ENCODE measurements around the gene ANKRD28.
"Not testable (repeated sequence)": the region's sequence is repeated elsewhere in the genome, so short reads cannot be mapped to it uniquely, and the experiment has no call there.

Gene ANKRD28

DNA sequence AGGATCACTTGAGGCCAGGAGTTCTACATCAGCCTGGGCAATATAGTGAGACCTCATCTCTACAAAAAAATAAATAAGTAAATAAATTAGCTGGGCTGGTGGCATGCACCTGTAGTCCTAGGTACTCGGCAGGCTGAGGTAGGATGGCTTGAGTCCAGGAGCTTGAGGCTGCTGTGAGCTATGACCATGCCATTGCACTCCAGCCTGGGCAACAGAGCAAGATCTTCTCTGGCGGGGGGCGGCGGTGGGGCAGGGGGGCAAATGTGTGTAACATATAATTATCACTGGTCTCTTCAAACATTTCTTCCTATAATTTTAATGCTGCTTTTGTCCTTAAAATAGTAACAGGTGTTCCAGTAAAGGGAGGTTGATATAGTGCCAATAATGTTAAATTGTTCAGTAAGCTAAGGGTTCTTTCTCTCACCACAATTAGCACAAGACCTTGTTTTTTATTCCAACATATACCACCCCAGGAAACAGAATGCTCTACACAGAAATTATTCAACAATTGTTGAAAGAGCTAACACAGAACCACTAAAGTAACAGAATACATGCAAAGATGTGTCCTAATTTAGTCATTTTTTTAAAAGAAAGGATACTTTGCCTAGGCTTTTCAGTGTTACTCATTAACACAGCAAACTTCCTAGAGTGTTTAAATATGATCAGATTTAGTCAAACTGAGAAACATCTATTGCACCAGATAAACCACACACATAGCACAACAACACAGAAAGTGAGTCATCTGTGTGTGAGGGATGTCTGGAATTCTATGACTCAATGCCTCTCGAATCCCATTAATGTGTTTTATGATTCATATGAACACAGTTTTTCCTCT, 29.1 kb downstream of the ANKRD28 start:
- no peak for DNase-seq

DNA sequence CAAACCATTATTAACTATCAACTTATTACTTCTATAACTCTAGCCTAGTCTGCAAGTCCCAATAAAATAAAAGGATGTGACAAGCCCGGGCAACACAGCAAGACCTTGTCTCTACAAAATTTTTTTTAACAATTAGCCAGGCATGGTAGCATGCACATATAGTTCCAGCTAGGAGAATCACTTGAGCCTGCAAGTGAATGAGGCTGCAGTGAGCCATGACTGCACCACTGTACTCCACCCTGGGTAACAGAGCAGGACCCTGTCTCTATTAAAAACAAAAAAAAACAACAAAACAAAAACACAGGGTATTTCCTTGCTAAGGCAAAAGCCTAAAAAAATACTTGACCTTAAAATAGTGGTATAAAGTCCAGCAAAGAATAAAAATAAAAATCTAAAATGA, 31.4 kb downstream of the ANKRD28 start:
- no peak for DNase-seq

DNA sequence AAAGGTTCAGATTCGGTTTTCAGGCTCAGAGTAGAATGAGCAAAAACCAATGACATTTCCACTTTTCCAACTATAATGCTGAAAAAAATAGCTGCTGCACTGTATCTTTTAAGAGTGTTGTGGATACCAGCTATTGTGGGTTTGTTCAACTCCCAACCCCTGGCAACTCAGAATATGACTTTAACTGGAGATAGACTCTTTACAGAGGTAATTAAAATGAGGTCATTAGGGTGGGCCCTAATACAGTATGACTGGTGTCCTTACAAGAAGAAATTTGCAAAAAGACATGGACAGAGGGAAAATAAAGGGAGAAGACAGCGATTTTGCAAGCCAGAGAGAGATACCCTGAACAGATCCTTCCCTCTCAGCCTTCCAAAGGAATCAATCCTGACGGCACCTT, 39.5 kb downstream of the ANKRD28 start:
- DNase-seq: no peak

DNA sequence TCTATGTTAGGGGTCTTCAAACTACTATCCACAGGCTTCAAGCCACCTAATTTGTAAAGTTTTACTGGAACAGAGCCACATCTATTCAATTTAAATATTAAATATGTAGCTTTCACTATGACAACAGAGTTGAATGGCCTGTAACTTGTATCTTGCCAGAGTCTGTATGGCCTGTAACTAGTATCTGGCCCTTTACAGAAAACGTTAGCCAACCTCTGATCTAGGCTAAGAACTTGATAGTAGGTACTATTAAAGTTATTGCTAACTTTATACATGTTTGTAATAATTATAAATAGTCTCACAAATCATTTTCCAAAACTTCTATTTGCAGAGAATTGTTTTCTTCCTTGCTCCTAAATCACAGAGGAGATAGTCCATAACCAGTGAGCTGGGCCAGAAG, 40.0 kb downstream of the ANKRD28 start:
- DNase-seq: no peak

DNA sequence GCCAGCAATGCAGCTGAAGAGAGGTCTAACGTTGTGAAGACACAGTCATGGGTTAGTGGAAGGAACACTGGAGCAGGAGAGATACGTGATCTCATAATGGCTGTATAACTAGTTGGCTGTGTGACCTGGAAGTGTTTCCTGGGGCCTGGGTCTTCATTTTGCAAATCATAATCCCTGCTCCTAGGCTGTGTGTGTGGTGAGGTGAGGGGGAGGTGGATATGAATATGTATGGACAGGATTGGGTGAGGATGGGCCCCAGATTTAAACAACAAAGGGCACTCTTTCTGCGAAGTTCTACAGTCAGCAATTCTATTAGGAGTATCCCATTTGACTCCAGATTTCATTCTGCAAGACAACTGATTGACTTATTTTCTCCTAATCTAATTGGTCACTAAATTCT, 41.3 kb downstream of the ANKRD28 start:
- no peak for DNase-seq

DNA sequence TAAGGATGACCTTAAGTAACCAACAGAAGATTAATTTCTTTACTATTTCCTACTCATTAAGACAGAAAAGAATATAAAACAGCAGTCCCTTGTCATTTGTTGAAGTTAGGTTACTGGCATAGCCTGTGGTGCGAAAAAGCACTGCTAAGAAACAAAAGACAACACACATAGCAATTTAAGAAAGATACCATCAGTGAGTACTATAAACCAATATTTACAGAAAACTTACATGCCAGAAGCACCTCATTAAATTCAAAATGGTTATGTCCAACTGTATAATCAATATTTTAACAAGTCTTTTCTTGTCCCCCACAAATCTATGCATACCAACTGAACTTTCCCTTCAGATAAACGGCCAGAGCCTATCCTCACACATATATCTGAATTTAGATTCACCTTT, 42.0 kb downstream of the ANKRD28 start:
- DNase-seq: no peak

DNA sequence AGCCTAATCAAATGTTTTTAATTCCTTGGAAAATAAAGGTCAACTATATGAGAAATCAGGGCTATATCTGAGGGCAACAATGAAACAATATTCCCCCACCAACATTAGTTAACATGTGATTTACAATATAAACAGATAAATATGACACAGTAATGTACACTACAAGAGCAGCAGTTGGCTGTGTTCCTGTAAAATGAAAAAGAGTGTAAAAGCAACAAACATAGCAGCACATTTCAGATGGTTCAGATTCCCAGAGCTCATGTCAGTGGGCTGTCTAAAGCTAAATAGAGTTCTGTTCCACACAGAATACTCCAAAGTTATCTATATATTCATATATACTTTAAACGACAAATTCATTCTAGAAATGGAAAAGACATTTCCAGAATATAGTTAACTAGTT, 42.6 kb downstream of the ANKRD28 start:
- DNase-seq: no peak

DNA sequence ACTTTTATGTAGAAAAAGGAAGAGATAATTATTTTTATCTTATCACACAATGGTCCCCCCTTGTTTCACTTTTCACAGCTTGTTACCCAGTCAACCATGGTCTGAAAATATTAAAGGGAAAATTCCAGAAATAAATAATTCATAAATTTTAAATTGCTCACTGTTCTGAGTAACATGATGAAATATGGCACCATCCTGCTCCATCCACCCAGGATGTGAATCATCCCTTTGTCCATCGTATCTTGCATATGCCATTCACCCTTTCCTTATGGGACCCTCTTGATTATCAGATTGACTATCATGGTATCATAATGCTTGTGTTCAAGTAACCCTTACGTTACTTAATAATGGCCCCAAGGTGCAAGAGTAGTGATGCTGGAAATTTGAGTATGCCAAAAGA, 43.7 kb downstream of the ANKRD28 start:
- DNase-seq: no peak

DNA sequence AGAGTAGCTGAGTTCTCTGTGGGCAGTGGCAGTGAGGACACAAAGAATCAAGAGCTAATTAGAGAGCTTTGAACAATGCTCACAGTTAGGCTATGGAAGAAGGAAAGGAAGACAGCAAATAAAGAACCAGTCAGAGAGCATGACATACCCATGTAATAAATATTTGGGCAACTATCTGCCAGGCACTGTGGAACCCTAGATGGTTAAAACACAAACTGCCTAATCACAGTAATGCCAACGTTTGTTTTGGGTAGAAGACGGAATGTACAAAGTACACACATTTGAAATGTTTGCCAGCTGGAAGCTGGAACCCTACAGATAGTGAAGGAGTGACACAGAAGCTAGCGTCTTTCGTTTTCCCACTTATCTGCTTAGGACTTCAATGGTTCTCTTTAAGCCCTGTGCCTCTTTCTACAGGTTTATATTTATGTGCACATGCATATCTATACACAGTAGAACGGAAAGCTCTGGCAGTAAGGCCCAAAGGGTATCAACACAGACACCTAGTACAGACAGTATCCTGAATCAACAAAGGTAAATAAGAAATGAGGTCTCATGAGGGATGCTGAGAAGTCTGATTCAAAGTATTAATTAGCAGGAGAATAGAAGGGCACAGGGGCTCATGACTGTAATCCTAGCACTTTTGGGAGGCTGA, 44.6 kb downstream of the ANKRD28 start:
- DNase-seq: no peak

DNA sequence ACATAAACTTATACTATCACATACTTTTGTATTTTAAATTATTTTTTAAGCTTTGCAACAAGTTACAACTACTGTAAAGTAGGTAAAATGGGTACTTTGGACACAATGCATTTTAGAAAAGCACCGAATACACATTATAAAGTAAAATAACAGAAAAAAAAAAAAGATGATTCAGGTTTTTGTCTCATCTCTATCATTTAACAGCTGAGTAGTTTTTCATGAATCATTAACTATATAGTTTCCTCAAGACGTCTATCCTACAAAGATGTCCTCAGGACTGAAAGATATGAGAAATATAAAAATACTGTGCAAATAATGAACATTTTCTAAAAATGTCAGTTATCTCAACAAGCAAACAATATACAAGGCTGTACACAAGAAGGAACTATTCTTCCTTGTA, 46.9 kb downstream of the ANKRD28 start:
- no peak for DNase-seq

DNA sequence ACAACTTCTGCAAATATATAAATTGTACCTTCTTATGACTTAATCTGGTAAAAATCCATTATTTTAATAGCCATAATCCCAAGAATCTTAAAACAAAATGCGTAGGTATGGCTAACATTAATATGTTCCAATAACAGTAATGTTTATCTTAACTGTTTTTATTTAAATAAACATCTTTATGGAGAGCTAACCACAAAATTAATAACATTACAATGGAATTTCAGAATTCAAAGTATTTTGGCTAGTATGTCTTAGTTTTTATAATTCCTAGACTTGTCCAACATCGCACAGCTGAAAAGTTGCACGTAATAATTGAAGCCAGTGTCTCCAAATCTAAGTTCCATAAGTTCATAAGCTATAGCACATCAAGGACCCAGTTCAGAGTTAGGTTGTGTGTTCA, 47.6 kb downstream of the ANKRD28 start:
- no peak for DNase-seq

DNA sequence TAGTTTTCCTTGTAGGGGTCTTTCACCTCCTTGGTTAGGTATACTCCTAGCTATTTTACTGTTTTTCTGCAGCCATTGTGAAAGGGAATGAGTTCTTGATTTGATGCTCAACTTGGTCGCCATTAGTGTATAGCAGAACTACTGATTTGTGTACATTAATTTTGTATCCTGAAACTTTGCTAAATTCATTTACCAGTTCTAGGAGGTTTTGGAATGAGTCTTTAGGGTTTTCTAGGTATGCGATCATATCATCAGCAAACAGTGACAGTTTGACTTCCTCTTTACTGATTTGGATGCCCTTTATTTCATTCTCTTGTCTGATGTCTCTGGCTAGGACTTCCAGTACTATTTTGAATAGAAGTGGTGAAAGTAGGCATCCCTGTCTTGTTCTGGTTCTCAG, 51.9 kb downstream of the ANKRD28 start:
- not testable (repeated sequence) for DNase-seq

DNA sequence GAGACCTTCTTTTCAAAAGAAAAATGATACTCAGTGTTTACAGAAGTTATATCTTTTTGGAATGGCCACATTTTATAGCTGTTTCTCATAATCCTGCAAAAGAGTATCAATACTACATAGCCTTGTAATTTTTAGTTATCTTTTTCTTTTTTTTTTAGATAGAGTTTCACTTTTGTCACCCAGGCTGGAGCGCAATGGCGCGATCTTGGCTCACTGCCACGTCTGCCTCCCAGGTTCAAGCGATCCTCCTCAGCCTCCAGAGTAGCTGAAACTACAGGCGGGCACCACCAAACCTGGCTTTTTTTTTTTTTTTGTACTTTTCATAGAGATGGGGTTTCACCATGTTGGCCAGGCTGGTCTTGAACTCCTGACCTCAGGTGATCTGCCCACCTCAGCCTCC, 53.6 kb downstream of the ANKRD28 start:
- no peak for DNase-seq

DNA sequence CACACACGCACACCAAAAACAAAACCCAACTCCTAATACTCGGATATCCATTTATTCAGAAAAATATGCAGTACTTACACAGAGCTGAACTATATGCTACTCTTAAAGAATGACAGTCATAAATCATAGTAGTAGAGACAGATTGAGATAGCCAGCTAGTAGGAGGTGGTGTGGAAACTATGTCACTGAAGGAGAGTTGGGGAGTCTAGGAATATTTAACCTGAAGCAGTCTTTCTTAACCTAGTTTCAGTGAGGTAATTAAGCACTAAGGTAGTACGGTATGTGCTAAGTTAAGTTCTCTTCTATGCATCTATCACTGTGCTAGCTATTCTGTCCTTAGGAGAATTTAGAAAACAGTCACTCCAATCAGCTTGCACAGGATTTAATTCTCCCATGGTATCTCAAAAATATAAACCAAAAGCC, 54.2 kb downstream of the ANKRD28 start:
- no peak for DNase-seq

DNA sequence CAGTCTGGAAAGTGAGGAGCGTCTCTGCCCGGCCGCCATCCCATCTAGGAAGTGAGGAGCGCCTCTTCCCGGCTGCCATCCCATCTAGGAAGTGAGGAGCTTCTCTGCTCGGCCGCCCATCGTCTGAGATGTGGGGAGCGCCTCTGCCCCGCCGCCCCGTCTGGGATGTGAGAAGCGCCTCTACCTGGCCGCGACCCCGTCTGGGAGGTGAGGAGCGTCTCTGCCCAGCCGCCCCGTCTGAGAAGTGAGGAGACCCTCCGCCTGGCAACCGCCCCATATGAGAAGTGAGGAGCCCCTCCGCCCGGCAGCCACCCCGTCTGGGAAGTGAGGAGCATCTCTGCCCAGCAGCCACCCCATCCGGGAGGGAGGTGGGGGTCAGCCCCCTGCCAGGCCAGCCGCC, 55.5 kb downstream of the ANKRD28 start:
- not testable (repeated sequence) for DNase-seq

DNA sequence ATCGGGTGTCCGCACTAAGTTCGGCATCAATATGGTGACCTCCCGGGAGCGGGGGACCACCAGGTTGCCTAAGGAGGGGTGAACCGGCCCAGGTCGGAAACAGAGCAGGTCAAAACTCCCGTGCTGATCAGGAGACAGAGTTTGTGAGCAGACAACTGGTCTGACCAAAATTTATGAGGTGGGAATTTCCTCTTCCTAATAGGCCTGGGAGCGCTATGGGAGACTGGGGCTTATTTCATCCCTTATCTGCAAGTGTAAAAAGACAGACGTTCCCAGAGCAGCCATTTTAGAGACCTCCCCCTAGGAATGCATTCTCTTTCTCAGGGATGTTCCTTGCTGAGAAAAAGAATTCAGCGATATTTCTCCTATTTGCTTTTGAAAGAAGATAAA, 59.2 kb downstream of the ANKRD28 start:
- DNase-seq: not testable (repeated sequence)

DNA sequence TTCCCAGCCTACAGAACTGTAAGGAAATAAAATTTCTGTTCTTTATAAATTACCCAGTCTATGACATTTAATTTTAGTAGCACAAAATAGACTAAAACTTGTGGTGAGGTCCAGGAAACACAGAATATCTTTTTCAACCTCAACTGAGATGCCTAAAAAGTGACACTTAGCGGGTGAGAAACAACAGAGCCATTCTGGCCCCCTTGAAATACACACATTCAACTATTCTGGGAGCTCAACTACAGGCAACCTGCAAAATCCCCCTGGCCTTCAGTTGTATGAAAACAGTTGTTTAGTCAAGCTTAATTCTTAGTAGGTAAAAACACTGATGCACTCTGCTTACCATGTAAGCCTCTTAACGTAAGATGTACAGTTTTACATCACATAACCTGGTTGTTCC, 66.8 kb downstream of the ANKRD28 start:
- DNase-seq: no peak

DNA sequence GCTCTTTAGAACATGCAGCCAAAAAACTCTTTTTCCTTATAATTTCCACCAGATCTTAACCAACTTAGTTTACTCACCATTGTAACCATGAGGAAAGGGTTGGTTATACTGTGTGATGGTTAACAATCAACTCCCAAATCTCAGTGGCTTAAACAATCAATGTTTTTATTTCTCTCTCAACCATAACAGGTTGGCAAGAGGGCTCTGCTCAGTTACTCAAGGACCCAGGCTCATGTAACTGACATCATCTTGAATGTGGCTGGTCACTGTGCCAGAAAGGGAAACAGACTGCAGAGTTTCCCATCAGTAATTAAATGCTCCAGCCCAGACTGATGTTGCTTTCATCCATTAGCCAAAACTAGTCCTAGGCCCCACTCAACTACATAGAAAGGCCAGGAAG, 69.0 kb downstream of the ANKRD28 start:
- DNase-seq: no peak

DNA sequence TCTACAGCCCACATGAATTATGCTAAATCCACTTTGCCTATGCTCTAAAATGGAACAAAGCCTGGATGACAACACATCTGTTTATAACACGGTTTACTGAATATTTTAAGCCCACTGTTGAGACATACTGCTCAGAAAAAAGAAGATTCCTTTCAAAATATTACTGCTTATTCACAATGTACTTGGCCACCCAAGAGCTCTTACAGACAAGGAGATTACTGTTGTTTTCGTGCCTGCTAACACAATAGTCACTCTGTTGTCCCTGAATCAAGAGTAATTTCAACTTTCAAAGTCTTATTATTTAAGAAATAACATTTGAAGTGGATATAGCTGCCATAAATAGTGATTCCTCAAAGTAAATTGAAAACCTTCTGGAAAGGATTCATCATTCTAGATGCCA, 70.9 kb downstream of the ANKRD28 start:
- DNase-seq: no peak

DNA sequence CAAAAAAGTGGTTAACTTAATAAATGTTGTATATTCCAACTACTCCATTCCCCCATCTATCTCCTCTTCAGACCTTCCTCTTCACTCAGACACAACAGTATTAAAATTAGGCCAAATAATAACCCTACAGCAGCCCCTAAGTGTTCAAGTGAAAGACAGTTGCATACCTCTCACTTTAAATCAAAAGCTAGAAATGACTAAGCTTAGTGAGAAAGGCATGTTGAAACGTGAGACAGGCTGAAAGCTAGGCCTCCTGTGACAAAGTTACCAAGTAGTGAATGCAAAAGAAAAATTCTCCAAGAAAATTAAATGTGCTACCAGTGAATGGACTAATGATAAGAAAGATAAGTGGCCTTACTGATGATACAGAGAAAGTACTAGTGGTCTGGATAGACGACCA, 71.7 kb downstream of the ANKRD28 start:
- DNase-seq: no peak

DNA sequence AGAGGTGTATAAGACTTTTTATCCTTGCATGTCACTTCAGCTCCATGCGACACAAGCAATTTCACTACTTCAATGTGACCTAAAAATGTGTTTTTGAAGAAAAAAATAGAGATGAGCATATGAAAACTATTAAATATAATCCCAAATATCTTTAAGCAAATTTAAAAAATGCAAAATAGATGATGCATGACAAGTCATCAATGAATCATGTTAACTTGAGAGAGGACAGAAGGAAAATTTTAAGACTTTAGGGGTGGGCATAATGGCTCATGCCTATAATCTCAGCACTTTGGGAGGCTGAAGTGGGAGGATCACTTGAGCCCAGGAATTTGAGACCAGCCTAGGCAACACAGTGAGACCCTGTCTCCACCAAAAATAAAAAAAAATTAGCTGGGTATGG, 73.3 kb downstream of the ANKRD28 start:
- DNase-seq: no peak

DNA sequence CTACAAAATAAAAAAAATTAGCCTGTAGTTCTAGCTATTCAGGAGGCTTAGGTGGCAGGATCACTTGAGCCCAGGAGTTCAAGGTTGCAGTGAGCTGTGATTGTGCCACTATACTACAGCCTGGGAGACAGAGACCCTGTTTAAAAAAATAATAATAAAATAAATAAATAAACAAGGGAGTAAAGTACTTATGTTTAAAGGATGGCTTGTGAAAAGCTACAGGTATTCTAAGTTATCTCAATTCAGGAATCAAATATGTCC, 74.2 kb downstream of the ANKRD28 start:
- DNase-seq: no peak

DNA sequence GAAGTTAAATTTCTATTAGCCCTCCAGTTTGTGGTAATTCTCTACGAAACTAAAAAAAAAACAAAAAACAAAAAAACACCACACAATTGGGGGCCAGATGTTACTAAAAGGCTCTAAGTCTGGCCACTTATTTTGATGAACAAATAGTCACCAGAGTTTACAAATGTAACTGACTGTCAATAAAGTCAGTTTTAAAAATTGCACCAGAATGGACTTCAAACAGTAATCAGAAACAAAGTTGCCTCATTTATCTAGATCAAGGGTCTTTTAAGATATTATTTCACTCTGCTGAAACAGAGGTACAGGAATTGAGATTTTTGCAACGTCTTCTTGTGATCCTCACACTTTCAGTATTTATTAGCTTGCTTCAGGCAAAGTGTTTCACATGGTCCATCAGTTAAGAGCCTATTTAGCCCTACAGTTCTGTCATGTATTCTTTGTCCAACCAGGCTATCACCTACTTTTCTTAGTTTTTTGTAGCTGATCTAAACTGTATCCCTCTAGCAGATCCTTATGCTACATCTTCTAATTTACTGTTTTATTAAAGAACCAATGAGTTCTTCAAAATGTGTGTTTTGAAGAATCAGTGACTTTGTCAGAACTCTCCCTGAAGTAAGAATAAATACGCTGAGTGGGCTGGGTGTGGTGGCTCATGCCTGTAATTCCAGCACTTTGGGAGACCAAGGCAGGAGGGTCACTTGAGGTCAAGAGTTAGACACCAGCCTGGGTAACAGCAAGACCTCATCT, 74.7 kb downstream of the ANKRD28 start:
- DNase-seq: no peak

DNA sequence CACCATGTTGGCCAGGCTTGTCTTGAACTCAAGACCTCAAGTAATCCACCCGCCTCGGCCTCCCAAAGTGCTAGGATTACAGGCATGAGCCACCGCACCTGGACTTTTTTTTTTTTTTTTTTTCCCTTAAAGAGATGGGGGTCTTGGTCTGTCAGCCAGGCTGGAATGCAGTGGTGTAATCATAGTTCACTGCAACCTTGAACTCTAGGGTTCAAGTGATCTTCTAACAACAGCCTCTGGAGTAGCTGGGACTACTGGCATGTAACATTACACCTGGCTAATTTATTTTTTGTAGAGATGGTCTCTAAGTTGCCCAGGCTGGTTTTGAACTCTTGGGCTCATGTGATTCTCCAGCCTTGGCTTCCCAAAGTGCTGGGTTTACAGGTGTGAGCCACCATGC, 81.6 kb downstream of the ANKRD28 start:
- no peak for DNase-seq

Data from activated naive CD4-positive, alpha-beta T cell treated with anti-CD3 and anti-CD28 coated beads, Interleukin-2, amount 50 U/mL, for 16 hours (primary cell).